GM18498 (cell line): ENCODE results near the gene PHACTR1.

Source experiments
- ATAC-seq: cut with Tn5 transposase; IDR thresholded peaks from one replicate; pipeline ENCODE4 v1.9.1; 2021; ENCODE audit warnings: mild to moderate bottlenecking, moderate library complexity; ENCODE audit not compliant: unreplicated experiment

Gene PHACTR1

DNA sequence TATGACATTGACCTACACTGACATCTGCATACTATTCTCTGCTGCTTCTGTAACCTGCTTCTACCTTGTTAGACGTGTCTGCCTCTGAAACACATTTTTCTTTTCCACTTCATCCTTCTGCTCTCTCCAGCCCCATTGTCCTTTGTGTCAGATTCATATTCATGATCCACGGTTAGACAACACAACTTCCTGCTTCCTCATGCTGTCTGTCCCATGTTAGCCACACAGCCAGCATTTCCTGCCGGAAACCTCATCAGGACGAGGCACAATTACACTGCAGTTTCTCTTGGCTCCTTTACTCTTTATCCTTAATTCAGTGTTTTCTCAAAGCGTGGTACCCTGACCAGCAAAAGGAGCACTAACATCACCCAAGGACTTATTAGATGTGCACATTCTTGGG is 461.5 kb downstream of the PHACTR1 start:
- ATAC-seq: no peak

GRCh38 chr6:13180538-13180937 is 464.0 kb downstream of the PHACTR1 start:
- ATAC-seq: no peak

GRCh38 chr6:13181393-13181792 is 464.8 kb downstream of the PHACTR1 start:
- ATAC-seq: no peak

GRCh38 chr6:13183415-13184088 is 467.0 kb downstream of the PHACTR1 start:
- ATAC-seq: no peak

- no peak for ATAC-seq
Measured at GRCh38 chr6:13184089-13184468, 467.5 kb downstream of the PHACTR1 start.

- ATAC-seq: no peak
Measured at GRCh38 chr6:13184547-13184946, 468.0 kb downstream of the PHACTR1 start.

DNA sequence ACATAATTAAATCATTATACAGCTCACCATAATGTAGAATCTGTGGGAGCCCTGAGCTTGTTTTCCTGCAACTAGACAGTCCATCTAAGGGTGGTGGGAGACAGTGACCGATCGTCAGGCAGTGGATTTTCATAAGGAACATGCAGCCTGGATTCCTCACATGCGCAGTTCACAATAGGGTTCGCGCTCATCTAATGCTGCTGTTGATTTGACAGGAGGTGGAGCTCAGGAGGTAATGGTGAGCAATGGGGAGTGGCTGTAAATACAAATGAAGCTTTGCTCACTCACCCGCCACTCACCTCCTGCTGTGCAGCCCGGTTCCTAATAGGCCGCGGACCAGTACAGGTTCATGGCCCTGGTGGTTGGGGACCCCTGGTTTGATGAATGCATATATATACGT is 470.3 kb downstream of the PHACTR1 start:
- no peak for ATAC-seq

DNA sequence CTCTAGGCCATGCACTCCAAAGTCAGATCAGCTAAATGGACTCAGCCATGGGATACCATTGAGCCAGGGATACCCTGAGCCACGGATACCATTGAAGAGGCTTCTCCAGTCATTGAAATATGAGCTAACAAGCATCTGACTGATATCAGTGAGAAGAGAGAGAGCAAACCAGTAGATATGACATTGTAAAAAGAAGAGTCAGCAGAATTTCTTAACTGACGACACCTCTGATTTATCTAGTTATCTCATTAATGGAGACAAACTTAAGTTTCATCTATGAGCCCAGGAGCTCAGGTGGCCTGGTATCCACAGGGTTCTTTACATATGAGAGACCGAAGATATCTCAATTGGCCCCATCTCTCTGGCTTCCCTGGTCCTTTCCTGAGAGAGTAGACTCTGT is 471.1 kb downstream of the PHACTR1 start:
- no peak for ATAC-seq

DNA sequence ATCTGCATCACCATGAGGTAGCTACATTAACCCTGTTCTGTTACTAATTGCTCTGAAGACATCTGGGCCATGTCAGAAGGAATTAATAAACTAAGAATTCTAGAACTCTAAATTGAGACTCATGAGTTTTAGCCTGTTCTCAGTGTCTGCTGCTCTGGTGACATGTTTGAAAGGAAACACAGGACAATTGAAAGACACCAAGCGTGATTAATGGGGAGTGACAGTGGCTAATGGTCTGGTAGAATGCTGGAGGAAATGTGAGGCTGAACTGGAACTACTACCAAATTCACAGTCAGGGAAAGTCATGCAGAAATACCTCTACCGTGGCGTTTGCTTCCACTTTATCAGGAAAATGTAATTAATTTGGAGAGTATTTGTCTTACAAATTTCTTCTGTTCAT is 471.7 kb downstream of the PHACTR1 start:
- ATAC-seq: no peak

- ATAC-seq: no peak
Measured at GRCh38 chr6:13189710-13190109, 473.1 kb downstream of the PHACTR1 start.

DNA sequence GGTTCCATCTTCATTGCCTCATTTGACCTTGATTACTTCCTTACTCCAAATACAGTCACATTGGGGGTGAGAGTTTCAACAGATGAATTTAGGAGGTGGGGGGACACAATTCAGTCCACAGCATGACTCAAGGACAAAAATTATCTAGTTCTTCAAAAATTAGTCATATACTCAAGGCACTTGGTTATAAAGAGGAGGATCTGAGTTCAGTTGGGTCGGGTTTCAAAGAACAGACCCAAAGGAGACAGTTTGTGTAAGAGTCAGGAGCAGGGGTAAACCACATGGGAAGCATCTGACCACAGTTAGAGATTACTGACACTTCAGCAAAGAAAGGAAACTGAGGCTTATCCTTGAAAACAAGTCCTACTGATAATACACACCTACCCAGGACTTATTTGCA is 473.8 kb downstream of the PHACTR1 start:
- ATAC-seq: no peak

DNA sequence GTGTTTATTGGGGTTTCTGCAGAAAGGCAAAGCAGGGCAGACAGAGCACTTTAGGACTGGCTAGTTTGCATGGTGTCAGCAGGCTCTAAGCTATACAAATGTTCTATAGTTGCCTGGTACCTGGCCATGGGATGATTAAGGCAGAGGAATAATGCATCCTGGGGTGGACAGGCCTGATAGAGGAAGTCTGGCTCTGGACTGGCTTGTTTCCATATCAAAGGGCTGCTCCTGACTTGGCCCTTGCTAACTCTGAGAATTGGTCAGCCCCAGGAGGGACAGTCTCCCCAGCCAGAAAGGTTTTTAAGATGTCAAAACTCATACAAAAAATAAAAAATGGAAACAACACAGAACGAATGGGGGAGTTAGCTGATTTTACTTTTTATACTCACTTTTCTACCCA is 474.9 kb downstream of the PHACTR1 start:
- ATAC-seq: no peak

DNA sequence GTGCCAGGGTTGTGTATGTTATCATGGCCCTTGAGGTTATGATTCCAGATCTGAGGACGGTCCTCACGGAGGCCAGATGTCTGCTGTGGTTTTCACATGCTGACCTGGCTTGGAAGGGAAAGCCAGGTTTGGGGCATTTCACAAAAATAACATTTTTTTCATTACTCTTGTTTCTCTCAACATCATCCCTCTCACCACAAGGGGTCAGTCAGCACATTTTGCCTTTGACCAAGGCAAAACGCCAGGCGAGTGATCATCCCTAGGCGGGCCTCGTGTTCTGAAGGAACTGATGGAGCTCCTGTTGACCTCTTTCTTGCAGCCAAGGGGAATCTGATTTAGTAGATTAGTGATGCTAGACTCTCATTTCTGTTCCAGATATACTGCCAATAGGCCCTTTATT is 478.3 kb downstream of the PHACTR1 start:
- ATAC-seq: no peak

- no peak for ATAC-seq
Measured at GRCh38 chr6:13195803-13196202, 479.2 kb downstream of the PHACTR1 start.

GRCh38 chr6:13198168-13198567 is 481.6 kb downstream of the PHACTR1 start:
- ATAC-seq: no peak

GRCh38 chr6:13201336-13201735 is 484.8 kb downstream of the PHACTR1 start:
- no peak for ATAC-seq

DNA sequence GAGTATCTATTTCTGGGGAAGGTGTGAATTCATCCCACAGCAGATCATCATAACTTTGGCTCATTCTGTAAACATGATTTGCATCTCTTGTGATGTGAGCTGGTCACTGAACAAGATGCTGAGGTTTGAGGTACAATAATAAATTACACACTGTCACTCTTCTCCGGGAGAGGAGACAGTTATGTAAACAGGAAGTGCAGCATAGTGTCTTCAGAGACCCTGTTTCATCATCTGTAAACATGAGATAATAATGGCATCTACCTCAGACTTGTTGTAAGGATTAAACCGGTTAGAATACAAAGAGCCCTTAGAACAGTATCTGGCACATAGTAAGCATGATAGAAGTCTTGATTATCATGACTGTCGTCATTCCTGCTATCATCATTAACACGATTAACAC is 486.6 kb downstream of the PHACTR1 start:
- no peak for ATAC-seq

DNA sequence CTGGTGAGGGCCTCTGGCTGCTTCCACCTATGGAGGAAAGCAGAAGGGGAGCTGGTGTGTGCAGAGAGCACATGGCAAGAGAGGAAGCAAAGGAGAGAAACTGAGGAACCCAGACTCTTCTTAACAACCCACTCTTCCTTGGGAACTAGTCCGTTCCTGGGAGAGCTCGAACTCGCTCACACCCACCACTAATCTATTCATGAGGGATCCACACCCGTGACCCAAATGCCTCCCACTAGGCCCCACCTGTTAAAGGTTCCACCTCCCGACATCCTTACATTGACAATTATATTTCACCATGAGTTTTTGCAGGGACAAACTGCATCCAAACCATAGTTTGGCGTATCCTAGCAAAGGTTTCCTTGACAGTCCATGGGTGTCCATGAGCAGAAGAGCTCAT is 488.5 kb downstream of the PHACTR1 start:
- ATAC-seq: no peak

- ATAC-seq: no peak
Measured at GRCh38 chr6:13212096-13212495, 495.5 kb downstream of the PHACTR1 start.

DNA sequence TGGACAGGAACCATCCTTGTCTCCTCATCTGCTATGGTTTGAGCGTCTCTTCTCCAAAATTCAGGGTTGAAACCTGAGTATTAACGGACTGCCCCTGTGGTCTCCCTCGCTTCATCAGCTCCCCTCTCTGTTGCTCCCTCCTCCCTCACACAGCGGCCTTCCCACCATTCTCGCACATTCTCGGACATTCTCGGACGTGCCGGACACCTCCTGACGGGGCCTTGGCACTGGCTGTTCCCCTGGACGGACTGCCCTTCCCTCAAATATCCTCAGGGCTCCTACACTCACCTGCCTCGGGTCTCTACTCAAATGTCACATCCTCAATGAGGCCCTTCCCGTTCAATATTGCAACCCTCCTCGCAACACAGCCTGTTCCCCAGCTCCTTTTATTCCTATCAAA is 496.0 kb downstream of the PHACTR1 start:
- no peak for ATAC-seq

DNA sequence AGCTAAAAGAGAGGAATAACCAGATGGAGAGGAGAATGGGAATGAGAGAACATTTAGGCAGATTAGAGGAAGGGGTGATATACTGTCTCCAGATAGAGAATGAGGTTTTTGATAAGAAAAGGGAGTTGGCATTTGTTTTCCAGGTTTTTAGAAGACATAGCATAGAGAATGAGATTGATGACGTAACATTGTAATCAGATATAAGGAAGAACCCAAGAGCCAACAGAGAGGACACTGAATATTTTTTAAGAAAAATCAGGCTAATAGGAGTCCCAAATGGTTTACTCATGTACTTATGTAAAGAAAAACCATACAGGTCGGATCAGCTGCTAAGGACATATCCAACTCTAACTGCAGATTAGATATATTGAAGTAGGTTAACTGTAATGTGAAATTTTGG is 498.8 kb downstream of the PHACTR1 start:
- no peak for ATAC-seq

DNA sequence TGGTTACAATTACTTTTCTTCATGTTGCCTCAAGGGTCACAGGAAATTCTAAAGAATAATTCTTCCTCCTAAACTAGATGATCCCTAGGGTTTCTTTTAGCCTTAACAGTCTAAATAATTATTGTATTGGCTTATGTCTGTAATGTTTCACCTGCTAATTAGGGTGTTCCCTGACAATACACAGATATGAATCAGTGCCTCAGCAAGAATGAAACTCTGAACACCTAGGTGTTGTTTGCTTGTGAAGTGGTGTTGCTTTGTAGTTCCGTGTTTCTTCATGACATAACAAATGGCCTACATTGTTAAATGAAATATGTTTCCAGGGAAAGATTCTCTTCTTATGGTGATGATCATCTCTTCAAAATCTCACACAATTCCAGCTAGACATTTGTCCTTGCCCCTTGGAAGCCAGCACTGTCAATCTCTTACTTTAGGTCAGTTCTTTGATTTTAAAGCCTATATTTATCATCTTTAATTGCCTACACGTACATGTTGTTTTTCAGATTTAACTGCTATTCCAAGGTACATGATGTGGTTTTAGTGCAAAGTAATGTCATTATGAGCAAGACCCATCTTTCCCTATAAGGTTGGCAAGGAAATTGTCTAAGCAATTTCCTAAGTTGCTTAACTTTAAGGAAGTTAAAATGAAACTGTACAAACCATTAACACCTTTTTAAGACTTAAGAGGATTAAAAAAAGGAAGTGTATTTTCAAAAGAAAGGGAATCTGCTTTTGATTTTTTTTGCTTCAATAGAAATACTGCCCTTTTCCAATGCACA is 499.9 kb downstream of the PHACTR1 start:
- no peak for ATAC-seq
